H54 (cell line): Measurements from ENCODE around the gene PFKM.
"Not testable (repeated sequence)": the region's sequence is repeated elsewhere in the genome, so short reads cannot be mapped to it uniquely, and the experiment has no call there.

Source experiments
- DNase-seq: peaks from one replicate; pipeline ENCODE4 v3.0.0; 2011; ENCODE audit warnings: low spot score, mixed read lengths; ENCODE audit not compliant: insufficient read length
- FAIRE-seq: peaks from 3 replicates; lab custom pipeline; 2011; peaks lifted over from hg19 to GRCh38; lab: Jason Lieb, UNC
- POLR2A ChIP-seq: IDR thresholded peaks from 2 replicates; pipeline ENCODE4 v1.6.1; 2011; ENCODE audit warnings: low read depth, mild to moderate bottlenecking, low read length

The PFKM gene

GRCh38 chr12:48104531-48104930 lies 14.6 kb upstream of the PFKM start:
- peak; percentile 72 for FAIRE-seq
- TF ChIP-seq POLR2A: no peak
- DNase-seq: no peak

DNA sequence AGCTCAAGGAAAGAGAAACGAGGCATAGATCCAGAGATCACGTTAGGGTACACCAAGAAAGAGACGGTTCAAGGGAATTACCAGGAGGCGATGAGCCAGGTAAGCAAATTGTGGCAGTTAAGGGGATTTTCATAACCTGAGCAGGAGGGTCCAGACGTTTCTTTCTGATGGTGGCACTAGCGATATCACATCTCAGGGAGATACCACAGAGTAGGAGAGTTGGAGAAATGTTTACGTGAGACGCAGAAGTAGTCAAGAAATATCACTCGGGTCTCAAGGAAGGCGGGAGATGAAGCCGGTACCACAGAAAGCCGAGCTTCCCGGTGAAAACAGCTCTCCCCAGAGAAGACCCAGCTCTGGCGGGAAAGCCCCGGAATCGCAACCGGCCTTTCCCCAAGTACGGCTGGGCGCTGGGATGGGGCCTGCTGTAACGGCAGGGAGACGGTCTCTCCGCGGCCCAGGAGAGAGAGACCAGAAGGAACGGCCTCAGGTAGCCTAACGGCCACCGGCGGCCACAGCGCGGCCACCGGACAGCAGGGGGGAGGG lies 13.8 kb upstream of the PFKM start:
- DNase-seq (no peak), FAIRE-seq (peak; percentile 23)
- TF ChIP-seq POLR2A: no peak; the same call in 1 of the 2 replicates

GRCh38 chr12:48105867-48106680 lies 13.1 kb upstream of the PFKM start, which contains the start of gene SENP1:
TSS of gene SENP1 (minus strand) at chr12:48106079. CDS start at chr12:48101472, 4,607 bp downstream.
- DNase-seq: peak; percentile 62
- TF ChIP-seq POLR2A: peak; percentile 50; the same call in 1 of the 2 replicates
- FAIRE-seq: peak; percentile 23

DNA sequence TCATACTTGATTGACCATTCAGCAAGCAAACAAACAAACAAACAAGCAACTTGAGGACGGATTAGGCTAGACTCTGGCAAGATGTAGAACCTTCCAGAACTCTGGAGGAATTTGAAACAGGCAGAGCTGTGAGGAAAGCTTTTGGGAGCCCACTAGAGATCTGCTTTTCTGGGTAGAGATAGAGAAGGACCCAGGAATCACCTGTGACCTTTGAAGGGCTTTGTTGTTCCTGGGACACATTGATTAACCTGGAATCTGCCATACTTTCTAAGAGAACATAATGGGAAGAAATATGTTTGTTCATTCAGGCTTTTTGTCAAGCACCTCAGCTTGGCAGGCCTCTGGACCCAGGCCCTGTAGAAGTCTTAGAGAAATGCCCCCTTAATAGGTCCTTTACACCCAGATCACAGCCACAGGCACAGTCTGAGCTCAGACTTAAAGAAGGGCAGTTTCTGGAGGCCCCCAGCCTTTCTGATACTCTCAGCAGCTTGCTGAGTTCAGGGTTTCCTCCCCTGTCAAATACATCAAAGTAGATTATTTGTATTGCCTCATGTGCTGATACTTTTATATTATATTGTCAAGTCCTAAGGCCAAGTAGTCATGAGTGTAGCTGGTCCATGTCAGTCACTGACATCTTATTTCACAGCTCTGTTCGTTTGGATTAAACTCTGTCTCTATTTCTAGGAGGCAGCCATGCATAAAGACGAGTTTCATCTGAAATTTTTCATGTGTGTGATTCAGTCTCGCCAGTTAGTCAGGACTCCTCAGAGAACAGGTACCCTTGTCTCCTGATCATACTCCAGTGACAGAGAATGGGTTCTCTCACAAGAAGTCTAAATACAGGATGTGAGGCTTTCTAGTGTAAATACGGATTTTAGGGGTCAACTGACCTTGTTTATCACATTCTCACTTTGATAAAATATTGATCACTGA lies 12.2 kb upstream of the PFKM start:
- TF ChIP-seq POLR2A: no peak
- FAIRE-seq (no peak), DNase-seq (no peak)

DNA sequence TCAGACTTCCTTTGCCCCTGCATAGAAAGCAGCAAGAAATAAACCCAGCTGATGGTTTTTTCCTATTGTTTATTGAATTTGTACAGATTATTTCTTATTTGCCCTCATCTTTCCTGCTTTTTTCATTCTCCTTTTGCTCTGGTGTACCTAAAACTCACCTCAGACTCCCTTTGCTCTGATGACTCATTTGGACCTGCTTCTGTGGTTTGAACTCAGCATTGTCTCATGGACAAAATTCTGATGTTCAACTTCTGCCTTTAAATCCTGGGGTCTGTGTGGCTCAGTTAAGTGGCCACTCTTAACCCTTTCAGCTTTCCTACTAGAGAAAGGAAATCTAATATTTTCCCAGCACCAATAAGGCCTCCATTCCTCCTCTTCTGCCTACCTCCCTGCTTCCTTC lies 9.7 kb upstream of the PFKM start:
- no peak for TF ChIP-seq POLR2A

DNA sequence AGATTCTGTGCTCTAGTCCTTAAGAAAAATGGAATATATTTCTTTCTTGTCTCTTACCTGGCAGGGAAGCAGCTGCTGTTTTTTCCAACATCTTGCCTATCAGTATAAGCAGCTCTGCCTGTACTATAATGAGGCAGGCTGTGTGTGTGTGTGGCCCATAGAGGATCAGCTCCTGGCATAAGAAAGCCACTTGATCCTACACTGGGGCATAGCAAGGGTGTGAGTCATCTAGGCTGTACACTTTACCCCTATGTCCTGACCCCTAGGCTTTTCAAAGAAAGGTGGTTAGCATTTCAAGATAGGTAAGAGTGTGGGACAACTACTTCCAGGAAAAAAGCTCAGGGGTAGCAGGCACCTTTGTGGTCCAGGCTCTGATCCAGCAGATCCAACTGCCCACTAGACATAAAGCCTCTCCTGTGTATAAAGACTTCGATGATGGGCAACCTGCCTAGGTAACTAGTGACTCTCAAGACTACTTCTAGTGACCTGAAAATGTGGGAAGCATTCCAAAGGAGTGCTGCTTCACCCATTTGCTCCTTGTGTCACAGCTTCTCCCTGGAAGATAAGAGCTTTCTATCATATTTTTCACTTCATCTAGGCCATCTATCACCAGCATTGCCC lies 8.4 kb upstream of the PFKM start:
- TF ChIP-seq POLR2A: no peak
- DNase-seq: no peak
- no peak for FAIRE-seq

More for the DNA sequence above, 9.7 kb upstream of the PFKM start:
- no peak for DNase-seq
- no peak for FAIRE-seq

- DNase-seq, FAIRE-seq: not testable (repeated sequence)
Measured at GRCh38 chr12:48111312-48111693, 7.9 kb upstream of the PFKM start.

GRCh38 chr12:48115957-48116356 lies 3.2 kb upstream of the PFKM start:
- DNase-seq: no peak
- TF ChIP-seq POLR2A: no peak
- no peak for FAIRE-seq

DNA sequence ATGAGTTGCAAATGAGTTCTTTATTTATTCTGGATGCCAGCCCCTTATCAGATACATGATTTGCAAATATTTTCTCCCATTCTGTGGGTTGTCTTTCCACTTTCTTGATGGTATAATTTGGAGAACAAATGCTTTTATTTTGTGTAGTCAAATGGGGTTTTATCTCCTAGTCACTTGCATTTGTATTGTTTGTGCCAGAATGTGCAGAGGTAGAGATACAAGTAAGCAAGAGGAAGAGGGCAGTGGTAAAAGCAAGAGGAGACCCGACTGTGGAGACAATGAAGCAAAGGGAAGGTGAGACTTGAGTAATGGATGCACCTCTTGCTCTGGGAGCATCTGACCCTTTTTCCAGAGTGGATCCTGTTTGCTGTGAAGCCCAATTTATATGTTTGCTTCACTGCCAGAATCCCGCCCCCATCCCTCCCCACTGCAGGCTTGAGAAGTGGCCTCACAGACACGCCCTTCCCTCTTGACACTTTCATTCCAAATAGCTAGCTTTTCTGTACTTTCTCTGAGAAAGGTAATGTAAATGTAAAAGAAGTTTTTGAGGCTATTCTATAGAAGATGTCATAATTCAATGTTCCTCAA lies 786 bp upstream of the PFKM start:
- TF ChIP-seq POLR2A: no peak
- no peak for DNase-seq
- FAIRE-seq: peak; percentile 74

DNA sequence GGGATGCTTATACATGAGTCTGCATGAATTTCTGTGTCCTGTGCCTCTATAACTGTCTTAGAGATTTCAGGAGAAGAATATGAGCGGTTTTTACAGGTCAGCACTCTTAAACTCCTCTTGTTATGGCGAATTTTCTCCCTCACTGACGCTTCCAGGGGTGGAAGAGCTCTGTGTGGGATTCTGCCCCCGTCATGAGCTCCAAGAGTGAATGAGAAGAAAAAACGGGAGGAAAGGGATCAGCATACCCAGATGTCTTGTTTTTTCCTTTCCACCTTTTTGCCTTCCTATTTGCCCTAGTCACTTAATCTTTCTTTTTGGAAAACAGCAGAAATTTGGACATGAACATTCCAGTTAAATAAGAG lies 651 bp downstream of the PFKM start:
- DNase-seq (no peak), FAIRE-seq (no peak)
- no peak for TF ChIP-seq POLR2A

DNA sequence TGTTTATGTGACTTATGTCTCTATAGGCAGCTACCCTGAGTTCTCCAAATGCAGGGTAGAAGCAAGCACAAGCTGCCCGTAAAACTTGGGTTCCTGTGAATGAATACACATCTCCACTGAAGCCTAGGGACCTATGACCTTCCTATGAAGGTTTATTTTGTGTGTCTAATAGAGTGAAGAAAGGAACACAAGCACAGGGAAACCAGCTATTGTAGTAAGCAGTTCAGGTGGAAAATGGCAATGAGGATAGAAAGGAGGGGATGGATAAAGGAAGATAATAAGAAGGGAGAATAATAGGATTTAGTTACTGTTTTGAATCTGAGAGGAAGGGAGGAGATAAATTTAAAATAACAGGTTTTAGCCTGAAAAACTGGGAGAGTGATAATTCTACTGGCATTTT lies 2.4 kb downstream of the PFKM start:
- TF ChIP-seq POLR2A: no peak
- FAIRE-seq (no peak), DNase-seq (no peak)

GRCh38 chr12:48122065-48122834 lies 3.1 kb downstream of the PFKM start:
- no peak for TF ChIP-seq POLR2A
- FAIRE-seq (no peak), DNase-seq (no peak)

GRCh38 chr12:48123169-48123568 lies 4.0 kb downstream of the PFKM start:
- no peak for DNase-seq
- TF ChIP-seq POLR2A: no peak
- no peak for FAIRE-seq

DNA sequence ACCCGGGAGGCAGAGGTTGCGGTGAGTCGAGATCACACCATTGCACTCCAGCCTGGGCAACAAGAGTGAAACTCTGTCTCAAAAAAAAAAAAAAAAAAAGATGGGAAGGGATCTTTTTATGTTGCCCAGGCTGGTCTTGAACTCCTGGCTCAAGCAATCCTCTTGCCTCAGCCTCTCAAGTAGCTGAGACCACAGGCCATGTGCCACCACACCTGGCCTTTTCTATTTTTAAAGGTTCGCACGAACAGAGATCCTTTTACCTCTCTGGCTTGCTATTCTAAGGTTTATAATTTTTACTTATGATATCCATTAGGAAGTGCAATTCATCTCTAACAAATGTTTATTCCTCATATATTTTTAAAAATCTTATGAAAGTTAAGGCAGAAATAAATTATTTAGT lies 6.4 kb downstream of the PFKM start:
- FAIRE-seq, DNase-seq: not testable (repeated sequence)
